ENCODE measurements around the gene ZC3H18.

ZC3H18 gene

DNA sequence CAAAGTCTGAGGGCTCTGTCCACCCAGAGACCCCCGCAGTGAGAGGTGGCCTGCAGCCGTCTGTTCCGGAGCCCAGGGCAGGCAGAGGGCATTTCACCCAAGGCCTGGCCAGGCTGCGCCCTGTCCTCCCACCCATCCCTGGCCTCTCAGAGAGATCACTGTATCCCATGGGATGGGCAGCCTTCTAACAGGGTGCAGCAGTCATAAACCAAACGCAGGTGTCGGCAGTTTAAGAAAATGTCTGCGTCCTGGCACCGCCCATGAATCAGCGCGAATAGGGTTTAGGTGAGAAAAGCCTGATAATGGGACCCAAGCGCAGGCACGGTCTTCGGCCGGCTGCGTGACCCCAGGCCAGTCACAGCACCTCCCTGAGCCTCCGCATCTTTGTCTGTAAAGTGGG is 75.3 kb downstream of the ZC3H18 start:
- ATAC-seq (replicated peaks) = no peak

DNA sequence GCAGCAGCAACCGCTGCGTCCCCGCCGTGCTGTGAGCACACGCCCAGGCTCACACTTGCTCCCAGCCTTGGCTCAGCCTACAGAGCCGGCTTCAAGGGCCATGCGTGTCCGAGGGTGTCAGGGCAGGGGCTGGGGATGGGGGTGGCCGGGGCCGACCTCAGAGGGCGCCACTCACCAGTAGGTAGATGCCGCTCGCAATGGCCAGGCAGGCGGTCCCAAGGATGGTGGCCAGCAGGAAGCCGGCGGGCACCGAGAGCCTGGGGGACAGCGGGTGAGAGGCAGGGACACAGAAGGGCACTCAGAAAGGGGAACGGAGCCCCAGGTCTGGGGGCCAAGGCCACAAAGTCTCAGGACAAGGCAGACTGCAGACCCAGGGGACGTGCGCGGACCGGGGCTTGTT is 75.7 kb downstream of the ZC3H18 start:
- peaks cover 77% of the 10 kb centered on the region for H3K36me3 Mint-ChIP-seq (ENCODE audit: insufficient read depth)
- H3K9me3 Mint-ChIP-seq = no peaks in the 10 kb centered on the region
- peaks cover 21 to 24% of the 10 kb centered on the region in 2 donors for H3K4me1 Mint-ChIP-seq (ENCODE audit: low read depth in 2 of 2)
- no peak overlapping the region for H3K4me3 Mint-ChIP-seq
- ATAC-seq (replicated peaks) = no peak
- H3K27ac Mint-ChIP-seq = no peak overlapping the region
- no peak for DNase-seq
- no peaks in the 10 kb centered on the region for H3K27me3 Mint-ChIP-seq

More for the DNA sequence above, 75.3 kb downstream of the ZC3H18 start:
- DNase-seq = no peak
- peaks cover 24 to 27% of the 10 kb centered on the region in 2 donors for H3K4me1 Mint-ChIP-seq (ENCODE audit: low read depth in 2 of 2)
- H3K9me3 Mint-ChIP-seq = no peaks in the 10 kb centered on the region
- H3K27me3 Mint-ChIP-seq = peaks cover 0 to 2% of the 10 kb centered on the region in 2 donors
- H3K27ac Mint-ChIP-seq = peak overlapping the region; percentile 58 to 80
- H3K36me3 Mint-ChIP-seq (ENCODE audit: insufficient read depth) = peaks cover 75% of the 10 kb centered on the region
- no peak overlapping the region for H3K4me3 Mint-ChIP-seq

DNA sequence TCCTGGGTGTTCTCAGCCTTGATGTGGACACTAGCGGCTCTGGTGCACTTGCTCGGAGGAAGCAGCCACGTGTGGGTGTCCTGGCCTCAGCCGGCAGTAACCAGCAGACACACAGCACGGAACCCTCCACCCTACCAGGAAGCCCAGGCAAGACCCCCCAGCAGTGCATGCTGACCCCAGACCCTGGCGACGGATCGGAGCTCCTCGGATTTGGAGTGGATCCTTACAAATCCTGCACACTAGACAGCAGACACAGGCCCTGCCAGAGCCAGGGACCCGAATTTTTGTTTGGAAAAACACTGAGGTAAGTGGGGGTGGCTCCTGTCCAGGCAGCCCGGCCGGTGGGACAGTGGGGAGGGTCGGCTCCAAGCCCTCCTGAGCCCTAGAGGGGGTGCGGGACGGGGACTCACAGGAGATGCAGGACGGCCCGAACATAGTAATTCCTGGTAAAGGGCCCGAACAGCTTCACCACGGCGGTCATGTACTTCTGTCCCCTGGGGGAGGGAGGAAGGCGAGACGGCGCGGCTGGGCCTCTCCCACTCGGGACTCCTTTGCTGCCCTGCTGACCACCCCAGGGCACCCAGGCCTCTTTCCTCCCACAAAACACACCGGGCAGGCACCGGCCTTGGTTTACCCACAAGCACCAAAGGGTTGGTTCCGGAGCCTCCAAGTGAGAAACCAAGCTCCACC is 76.3 kb downstream of the ZC3H18 start:
- no peak for ATAC-seq (replicated peaks)
- Mint-ChIP-seq H3K36me3 (ENCODE audit: insufficient read depth) (peaks cover 78% of the 10 kb centered on the region), H3K27ac (peak overlapping the region in 1 of 2 donors; percentile 77), H3K4me1 (ENCODE audit: low read depth in 2 of 2) (peaks cover 25 to 29% of the 10 kb centered on the region in 2 donors), H3K4me3 (no peak overlapping the region), H3K9me3 (no peaks in the 10 kb centered on the region), H3K27me3 (no peaks in the 10 kb centered on the region)
- no peak for DNase-seq

DNA sequence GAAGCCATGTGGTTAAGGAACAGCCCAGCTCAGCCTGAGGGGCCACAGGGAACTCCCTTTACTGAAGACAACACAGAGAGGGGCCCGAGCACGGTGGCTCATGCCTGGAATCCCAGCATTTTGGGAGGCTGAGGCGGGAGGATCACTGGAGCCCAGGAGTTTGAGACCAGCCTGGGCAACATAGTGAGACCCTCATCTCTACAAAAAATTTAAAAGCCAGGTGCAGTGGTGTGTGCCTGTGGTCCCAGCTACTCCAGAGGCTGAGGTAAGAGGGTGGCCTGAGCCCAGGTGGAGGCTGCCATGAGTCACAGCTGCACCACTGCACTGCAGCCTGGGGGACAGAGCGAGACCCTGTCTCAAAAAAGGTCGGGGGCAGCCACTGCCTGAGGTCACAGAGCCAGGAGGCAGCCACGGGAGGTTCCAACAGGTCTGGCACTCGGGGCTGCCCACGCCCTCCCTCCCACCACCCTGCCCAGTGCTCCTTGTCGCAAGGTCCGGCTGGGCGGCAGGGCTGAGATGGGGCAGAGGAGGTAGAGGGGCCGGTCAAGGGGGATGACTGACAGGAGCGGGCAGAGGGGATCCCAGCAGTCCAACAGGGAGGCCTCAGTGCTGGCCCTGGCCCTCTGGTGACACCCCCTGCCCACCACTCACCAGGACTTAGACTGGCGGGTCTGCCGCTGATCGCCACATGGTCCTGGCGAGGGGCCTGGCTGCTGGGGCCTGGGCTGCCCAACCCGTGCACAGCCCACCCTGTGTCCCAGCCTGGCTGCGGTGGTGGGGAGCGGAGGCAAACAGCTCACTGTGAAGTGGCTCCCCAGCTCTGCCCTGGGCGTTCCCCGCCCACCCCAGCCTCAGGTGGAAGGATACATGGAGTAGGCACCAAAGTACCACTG is 77.2 kb downstream of the ZC3H18 start:
- ATAC-seq (replicated peaks) (no peak), DNase-seq (no peak)
- Mint-ChIP-seq H3K9me3 (no peaks in the 10 kb centered on the region), H3K36me3 (ENCODE audit: insufficient read depth) (peaks cover 69% of the 10 kb centered on the region), H3K4me3 (no peak overlapping the region), H3K4me1 (ENCODE audit: low read depth in 2 of 2) (peaks cover 20 to 24% of the 10 kb centered on the region in 2 donors), H3K27ac (peak overlapping the region in 1 of 2 donors; percentile 77), H3K27me3 (no peaks in the 10 kb centered on the region)

DNA sequence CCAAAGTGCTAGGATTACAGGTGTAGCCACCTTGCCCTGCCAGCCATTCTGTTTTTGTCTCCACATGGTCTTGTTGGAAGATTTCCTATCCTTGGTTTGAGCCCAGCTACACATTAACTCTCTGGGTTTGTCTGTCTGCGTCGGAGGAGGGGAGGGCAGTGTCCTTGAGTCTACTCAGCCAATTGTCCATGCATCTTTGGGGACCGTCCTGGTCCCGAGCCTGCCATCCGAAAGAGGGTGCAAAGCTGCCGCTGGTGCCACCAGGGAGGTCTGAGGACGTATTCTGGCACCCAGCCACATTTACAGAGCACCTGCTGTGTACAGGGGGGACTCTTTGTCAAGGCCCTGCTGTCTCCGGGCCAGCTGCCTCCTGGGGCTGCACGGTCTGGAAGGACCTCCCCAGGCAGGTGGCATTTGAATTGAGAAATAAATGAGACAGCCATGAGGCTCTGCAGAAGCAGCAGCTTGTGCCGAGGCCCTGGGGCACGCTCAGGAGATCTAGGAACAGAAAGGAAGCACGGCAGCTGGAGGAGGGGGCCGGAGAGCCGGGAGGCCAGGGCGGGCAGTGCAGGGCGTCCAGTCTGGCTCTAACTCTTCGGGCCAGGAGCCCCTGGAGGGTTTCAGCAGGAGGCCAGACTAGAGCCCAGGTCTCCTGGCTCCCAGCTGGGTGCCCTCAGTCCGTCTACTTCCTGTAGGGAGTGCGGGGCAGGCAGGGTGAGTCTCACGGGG is 79.2 kb downstream of the ZC3H18 start:
- Mint-ChIP-seq H3K4me3 (peak overlapping the region; percentile 89), H3K27ac (peak overlapping the region; percentile 41 to 97), H3K4me1 (ENCODE audit: low read depth in 2 of 2) (peaks cover 23 to 24% of the 10 kb centered on the region in 2 donors), H3K27me3 (no peaks in the 10 kb centered on the region), H3K36me3 (ENCODE audit: insufficient read depth) (peaks cover 69% of the 10 kb centered on the region), H3K9me3 (no peaks in the 10 kb centered on the region)
- DNase-seq = no peak
- ATAC-seq (replicated peaks) = no peak

DNA sequence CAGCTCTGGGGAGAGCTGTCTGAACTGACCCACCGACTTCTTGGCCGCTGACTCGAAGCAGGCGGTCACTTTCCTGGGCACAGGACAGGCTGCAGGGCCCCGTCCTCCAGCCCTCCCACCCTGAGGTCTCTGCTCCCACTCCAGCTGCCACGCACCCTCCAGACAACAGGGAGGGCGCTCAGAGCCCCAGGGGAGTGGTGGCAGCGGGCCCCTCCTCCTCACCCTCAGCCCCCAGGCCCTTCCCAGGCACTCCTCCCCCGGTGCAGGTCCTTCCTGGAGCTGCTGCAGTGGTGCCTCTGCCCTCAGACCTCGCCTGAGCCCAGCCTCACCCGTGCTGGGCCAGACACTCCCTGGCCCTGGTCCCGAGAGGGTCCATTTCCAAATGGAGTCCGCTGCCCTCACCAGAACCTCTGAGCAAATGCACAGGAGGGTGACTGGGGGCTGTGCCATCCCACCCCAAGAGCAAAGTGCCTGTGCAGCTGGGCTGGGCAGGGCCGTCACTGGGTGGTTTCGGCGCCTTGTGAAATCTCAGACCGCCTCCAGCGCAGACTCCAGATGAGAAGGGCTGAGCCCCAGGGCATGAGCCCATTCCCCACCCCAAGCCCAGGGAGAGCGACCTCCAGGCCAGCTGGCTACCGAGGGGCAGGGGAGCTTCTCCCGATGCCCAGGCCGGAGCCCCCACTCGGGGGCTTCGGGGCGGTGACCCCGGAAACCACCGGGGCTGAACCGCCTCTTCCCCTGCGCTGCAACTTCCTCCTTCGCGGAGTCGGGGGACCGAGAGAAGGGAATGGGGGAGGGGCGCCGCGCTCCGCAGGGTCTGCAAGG is 79.9 kb downstream of the ZC3H18 start:
- DNase-seq = peak; percentile 45 to 52 (median 51)
- Mint-ChIP-seq H3K27me3 (no peaks in the 10 kb centered on the region), H3K36me3 (ENCODE audit: insufficient read depth) (peaks cover 69% of the 10 kb centered on the region), H3K4me3 (peak overlapping the region; percentile 89), H3K27ac (peak overlapping the region; percentile 92 to 97), H3K4me1 (ENCODE audit: low read depth in 2 of 2) (peaks cover 15 to 25% of the 10 kb centered on the region in 2 donors), H3K9me3 (no peaks in the 10 kb centered on the region)
- ATAC-seq (replicated peaks) = peak; percentile 22

DNA sequence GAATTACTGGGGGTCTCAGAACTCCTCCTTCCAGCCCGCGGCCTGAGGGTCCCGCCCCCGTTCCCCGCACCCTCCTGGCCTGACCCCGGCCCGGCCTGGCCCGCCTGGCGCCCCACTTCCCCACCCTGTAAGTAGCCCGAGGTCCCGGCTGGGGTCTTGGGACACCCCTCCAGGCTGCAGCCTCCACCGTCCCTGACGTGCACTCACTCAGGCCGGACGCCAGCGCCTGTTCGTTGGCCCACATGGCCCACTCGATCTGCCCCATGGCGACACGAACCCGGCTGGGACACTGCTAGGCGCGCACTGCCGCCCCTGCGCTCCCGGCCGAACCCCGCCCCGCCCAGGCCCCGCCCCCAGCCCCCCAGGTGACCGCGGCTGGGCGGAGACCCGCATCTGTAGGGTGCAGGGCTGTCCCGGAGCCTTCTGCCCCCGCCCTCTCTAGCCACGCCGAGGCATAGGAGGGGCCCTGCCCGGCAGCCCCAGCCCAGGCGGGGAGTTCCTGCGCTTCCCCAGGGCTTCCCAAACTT is 80.6 kb downstream of the ZC3H18 start, which contains the start of gene CYBA:
TSS of gene CYBA (minus strand) at position 305 of the 527 bp plus-strand sequence. CDS start at position 265, 40 bp downstream.
- Mint-ChIP-seq H3K4me1 (ENCODE audit: low read depth in 2 of 2) (peaks cover 13 to 23% of the 10 kb centered on the region in 2 donors), H3K36me3 (ENCODE audit: insufficient read depth) (peaks cover 67% of the 10 kb centered on the region), H3K9me3 (no peaks in the 10 kb centered on the region), H3K27ac (peak within 1 kb of the TSS; percentile 92 to 97), H3K27me3 (no peaks in the 10 kb centered on the region), H3K4me3 (peak within 1 kb of the TSS; percentile 89)
- ATAC-seq (replicated peaks) (peak; percentile 79), DNase-seq (peak; percentile 83 to 88 (median 85))

DNA sequence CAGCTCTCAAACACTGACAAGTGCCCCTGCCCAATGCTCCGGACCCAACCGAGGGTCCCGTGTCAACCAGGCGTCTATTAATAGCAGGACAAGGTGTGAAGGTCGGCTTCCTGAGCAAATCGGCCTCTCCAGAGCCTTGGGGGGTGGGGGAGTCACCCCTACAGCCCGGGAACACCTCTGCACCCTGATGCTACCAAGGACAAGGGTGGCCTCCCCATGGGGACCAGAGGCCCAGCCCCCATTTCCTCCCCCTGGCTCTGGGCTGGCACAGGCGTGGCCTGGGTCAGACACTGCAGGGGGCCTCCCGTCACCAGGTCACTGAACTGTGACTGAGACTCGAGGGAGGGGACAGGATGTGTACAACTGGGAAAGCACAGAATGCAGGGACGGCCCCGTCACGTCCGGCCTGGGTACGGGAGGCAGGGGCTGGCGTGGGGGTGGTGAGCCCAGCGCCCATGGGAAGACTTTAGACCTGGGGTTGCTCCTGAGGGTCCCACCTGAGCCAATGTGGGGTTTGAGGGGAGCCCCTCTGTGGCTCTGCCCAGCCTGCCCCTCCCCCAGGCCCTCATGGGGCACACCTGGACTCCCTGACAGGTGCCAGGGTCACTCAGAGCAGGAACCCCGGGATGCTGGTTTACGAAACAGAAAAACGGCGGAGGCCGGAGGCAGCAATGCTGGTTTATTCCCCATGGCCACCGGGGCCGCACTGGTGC is 81.2 kb downstream of the ZC3H18 start:
- Mint-ChIP-seq H3K4me1 (ENCODE audit: low read depth in 2 of 2) (peaks cover 13 to 23% of the 10 kb centered on the region in 2 donors), H3K4me3 (peak overlapping the region; percentile 89), H3K27me3 (no peaks in the 10 kb centered on the region), H3K36me3 (ENCODE audit: insufficient read depth) (peaks cover 70% of the 10 kb centered on the region), H3K27ac (peak overlapping the region; percentile 92 to 97), H3K9me3 (no peaks in the 10 kb centered on the region)
- ATAC-seq (replicated peaks) (peak; percentile 76), DNase-seq (peak; percentile 75 to 81 (median 80))

DNA sequence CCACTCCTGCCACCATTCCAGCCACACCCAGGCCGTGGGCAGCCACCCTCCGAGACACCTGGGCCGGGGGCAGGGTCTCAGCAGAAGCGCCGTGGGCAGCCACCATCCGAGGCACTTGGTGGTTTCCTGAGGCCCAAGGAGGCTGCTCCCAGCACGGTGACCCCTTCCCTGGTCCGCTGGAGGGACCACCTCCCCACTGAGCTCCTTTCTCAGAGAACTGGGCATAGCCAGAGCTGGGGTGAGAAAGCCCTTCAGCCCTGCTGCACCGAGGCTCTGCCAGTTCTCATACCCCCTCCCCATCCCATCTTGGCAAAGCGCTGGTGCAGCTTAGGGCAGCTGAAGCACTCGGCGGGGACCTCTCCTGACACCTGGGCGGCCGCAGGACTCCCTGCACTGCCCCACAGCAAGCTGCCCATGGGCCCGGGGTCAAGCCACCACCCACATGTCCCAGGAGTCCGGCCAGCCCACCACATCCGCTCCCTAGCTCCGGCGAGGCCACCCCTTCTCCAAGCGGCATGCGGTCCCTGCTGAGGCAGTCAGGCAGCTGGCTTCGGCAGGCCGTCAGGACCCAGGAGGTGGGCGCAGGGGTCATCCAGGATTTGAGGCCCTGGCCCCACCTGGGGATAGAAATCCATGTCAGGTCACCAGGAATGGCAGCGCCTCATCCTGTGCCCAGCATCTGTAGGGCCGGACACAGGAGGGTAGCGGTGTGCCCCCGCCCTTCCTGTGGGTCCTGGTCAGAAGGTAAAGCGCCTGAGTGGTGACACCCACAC is 82.0 kb downstream of the ZC3H18 start:
- ATAC-seq (replicated peaks) = no peak
- no peaks in the 10 kb centered on the region for H3K9me3 Mint-ChIP-seq
- peaks cover 13 to 23% of the 10 kb centered on the region in 2 donors for H3K4me1 Mint-ChIP-seq (ENCODE audit: low read depth in 2 of 2)
- peak overlapping the region; percentile 92 to 97 for H3K27ac Mint-ChIP-seq
- no peaks in the 10 kb centered on the region for H3K27me3 Mint-ChIP-seq
- H3K36me3 Mint-ChIP-seq (ENCODE audit: insufficient read depth) = peaks cover 66% of the 10 kb centered on the region
- no peak for DNase-seq
- H3K4me3 Mint-ChIP-seq = peak overlapping the region; percentile 89

DNA sequence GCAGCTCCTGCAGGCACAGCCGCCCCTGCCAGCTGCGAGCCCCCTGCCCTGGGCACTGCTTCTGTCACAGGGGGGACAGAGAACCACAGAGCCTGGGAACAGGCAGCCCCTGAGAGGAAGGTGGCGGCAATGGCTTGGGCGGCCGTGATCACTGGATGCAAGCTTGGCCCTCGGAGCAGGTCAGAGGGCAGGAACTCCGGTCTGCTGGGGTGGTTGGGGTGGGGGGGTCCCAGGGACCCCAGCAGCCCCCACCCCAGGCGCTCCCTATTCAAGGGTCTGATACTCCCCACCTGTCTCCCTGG is 82.5 kb downstream of the ZC3H18 start:
- H3K9me3 Mint-ChIP-seq = no peaks in the 10 kb centered on the region
- H3K27me3 Mint-ChIP-seq = no peaks in the 10 kb centered on the region
- peaks cover 13 to 23% of the 10 kb centered on the region in 2 donors for H3K4me1 Mint-ChIP-seq (ENCODE audit: low read depth in 2 of 2)
- H3K4me3 Mint-ChIP-seq = peak overlapping the region in 1 of 2 donors; percentile 19
- no peak for ATAC-seq (replicated peaks)
- H3K36me3 Mint-ChIP-seq (ENCODE audit: insufficient read depth) = peaks cover 65% of the 10 kb centered on the region
- DNase-seq = no peak
- H3K27ac Mint-ChIP-seq = peak overlapping the region in 1 of 2 donors; percentile 79

DNA sequence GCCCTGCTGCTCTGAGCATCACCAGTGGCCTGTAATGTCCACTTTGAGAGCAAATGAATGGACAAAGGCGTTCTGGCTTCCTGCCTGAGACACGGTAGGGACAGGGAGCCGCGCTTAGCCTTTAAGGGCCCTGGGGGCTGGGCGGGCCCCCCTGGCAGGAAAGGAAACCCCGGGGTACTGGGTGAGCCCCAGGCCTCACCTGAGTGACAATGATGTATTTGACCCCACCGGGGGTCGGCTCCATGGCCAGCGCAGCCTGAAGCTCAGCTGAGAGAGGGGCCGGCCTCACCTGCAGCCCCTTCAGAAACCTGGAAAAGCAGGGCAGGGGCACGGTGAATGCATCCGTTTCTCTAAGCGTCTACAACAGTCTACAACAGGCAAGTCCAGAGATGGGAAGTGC is 82.9 kb downstream of the ZC3H18 start:
- H3K27ac Mint-ChIP-seq = peak overlapping the region in 1 of 2 donors; percentile 79
- peaks cover 65% of the 10 kb centered on the region for H3K36me3 Mint-ChIP-seq (ENCODE audit: insufficient read depth)
- peak overlapping the region in 1 of 2 donors; percentile 19 for H3K4me3 Mint-ChIP-seq
- H3K27me3 Mint-ChIP-seq = no peaks in the 10 kb centered on the region
- DNase-seq = no peak
- no peak for ATAC-seq (replicated peaks)
- peaks cover 13 to 23% of the 10 kb centered on the region in 2 donors for H3K4me1 Mint-ChIP-seq (ENCODE audit: low read depth in 2 of 2)
- no peaks in the 10 kb centered on the region for H3K9me3 Mint-ChIP-seq
